ENCODE measurements around the gene KLHL13.
"Not testable (repeated sequence)": the region's sequence is repeated elsewhere in the genome, so short reads cannot be mapped to it uniquely, and the experiment has no call there.

The KLHL13 gene

GRCh38 chrX:118066867-118067515 is 49.6 kb downstream of the KLHL13 start:
- DNase-seq, result no peak

GRCh38 chrX:118062817-118063615 is 53.6 kb downstream of the KLHL13 start:
- DNase-seq, result no peak

- DNase-seq, result no peak
Measured at GRCh38 chrX:118062048-118062789, 54.4 kb downstream of the KLHL13 start.

- no peak for DNase-seq
Measured at GRCh38 chrX:118058924-118059323, 57.7 kb downstream of the KLHL13 start.

GRCh38 chrX:118056870-118057269 is 59.7 kb downstream of the KLHL13 start:
- DNase-seq, result no peak

GRCh38 chrX:118049713-118050112 is 66.9 kb downstream of the KLHL13 start:
- no peak for DNase-seq

GRCh38 chrX:118047446-118048186 is 69.0 kb downstream of the KLHL13 start:
- no peak for DNase-seq

- DNase-seq, result no peak
Measured at GRCh38 chrX:118039591-118039990, 77.0 kb downstream of the KLHL13 start.

- no peak for DNase-seq
Measured at GRCh38 chrX:118038614-118039365, 77.8 kb downstream of the KLHL13 start.

- DNase-seq, result no peak
Measured at GRCh38 chrX:118026631-118027030, 90.0 kb downstream of the KLHL13 start.

GRCh38 chrX:118025226-118025625 is 91.4 kb downstream of the KLHL13 start:
- DNase-seq, result no peak

- DNase-seq, result no peak
Measured at GRCh38 chrX:118024482-118024881, 92.1 kb downstream of the KLHL13 start.

GRCh38 chrX:118022753-118023152 is 93.9 kb downstream of the KLHL13 start:
- no peak for DNase-seq

GRCh38 chrX:118016422-118016821 is 100.2 kb downstream of the KLHL13 start:
- DNase-seq, result no peak

- not testable (repeated sequence) for DNase-seq
Measured at GRCh38 chrX:118002417-118002816, 114.2 kb downstream of the KLHL13 start.

GRCh38 chrX:118000518-118000917 is 116.1 kb downstream of the KLHL13 start:
- no peak for DNase-seq

- no peak for DNase-seq
Measured at GRCh38 chrX:117998171-117998570, 118.4 kb downstream of the KLHL13 start.

GRCh38 chrX:117996918-117997480 is 119.6 kb downstream of the KLHL13 start:
- no peak for DNase-seq

GRCh38 chrX:117996408-117996807 is 120.2 kb downstream of the KLHL13 start:
- no peak for DNase-seq

GRCh38 chrX:117995378-117995777 is 121.2 kb downstream of the KLHL13 start:
- no peak for DNase-seq

GRCh38 chrX:117992192-117992723 is 124.4 kb downstream of the KLHL13 start:
- no peak for DNase-seq

- no peak for DNase-seq
Measured at GRCh38 chrX:117990438-117990837, 126.2 kb downstream of the KLHL13 start.
